ENCODE data around the gene PTMA.

Gene PTMA

DNA sequence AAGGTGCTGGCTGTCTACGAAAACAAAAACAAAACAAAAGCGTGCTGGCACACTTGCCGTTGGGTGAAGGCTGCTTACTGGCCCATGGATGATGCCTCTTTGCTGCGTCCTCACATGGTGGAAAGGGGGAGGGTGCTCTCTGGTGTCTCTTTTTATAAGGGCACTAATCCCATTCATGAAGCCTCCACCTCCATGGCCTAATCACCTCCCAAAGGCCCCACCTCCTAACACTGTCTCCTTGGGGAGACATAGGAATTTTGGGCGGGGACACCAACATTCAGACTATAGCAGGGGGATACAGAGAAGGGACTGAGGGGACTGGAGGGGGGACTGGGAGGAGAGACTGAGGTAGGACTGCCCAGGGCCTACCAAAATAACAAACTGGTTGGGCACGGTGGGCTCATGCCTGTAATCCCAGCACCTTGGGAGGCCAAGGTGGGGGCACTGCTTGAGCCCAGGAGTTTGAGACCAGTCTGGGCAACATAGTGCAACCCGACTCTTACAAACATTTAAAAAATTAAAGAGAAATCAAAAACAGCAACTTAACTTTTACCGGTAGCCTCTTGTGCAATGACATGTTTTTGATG lies 14.5 kb downstream of the PTMA start:
- no peak overlapping the region for H2AFZ ChIP-seq (ENCODE audit: low read depth, low read length, severe bottlenecking)
- H3K4me2 ChIP-seq (ENCODE audit: low read depth, low read length, poor library complexity, severe bottlenecking) = no peak overlapping the region
- no peaks in the 10 kb centered on the region; the same call in none of the 2 replicates for H3F3A ChIP-seq (ENCODE audit: insufficient read depth)
- H3K36me3 ChIP-seq (ENCODE audit: low read length) = no peaks in the 10 kb centered on the region
- no peaks in the 10 kb centered on the region for H3K27me3 ChIP-seq (ENCODE audit: low read length)
- H4K20me1 ChIP-seq (ENCODE audit: low read depth, low read length) = no peaks in the 10 kb centered on the region
- H3K27ac ChIP-seq (ENCODE audit: low read depth, low read length) = no peak overlapping the region
- no peak for TF ChIP-seq EZH2phosphoT487 (conservative IDR thresholded peaks at IDR 0.05; ENCODE audit: low read length)
- TF ChIP-seq, protein P1, sequence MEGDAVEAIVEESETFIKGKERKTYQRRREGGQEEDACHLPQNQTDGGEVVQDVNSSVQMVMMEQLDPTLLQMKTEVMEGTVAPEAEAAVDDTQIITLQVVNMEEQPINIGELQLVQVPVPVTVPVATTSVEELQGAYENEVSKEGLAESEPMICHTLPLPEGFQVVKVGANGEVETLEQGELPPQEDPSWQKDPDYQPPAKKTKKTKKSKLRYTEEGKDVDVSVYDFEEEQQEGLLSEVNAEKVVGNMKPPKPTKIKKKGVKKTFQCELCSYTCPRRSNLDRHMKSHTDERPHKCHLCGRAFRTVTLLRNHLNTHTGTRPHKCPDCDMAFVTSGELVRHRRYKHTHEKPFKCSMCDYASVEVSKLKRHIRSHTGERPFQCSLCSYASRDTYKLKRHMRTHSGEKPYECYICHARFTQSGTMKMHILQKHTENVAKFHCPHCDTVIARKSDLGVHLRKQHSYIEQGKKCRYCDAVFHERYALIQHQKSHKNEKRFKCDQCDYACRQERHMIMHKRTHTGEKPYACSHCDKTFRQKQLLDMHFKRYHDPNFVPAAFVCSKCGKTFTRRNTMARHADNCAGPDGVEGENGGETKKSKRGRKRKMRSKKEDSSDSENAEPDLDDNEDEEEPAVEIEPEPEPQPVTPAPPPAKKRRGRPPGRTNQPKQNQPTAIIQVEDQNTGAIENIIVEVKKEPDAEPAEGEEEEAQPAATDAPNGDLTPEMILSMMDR (IDR thresholded peaks at IDR 0.05; ENCODE audit: insufficient read depth, low read length, poor library complexity, severe bottlenecking) = no peak
- H3K9me2 ChIP-seq (replicated peaks; ENCODE audit: insufficient read depth, low read length) = no peaks in the 10 kb centered on the region
- H3K4me3 ChIP-seq (ENCODE audit: insufficient read depth, low read length, poor library complexity, severe bottlenecking) = no peak overlapping the region
- H3K9me3 ChIP-seq (ENCODE audit: insufficient read depth, low read length) = no peaks in the 10 kb centered on the region
- H3K79me2 ChIP-seq (ENCODE audit: insufficient read depth, low read length) = no peaks in the 10 kb centered on the region
- no peak overlapping the region for H3K9ac ChIP-seq (ENCODE audit: low read length)

DNA sequence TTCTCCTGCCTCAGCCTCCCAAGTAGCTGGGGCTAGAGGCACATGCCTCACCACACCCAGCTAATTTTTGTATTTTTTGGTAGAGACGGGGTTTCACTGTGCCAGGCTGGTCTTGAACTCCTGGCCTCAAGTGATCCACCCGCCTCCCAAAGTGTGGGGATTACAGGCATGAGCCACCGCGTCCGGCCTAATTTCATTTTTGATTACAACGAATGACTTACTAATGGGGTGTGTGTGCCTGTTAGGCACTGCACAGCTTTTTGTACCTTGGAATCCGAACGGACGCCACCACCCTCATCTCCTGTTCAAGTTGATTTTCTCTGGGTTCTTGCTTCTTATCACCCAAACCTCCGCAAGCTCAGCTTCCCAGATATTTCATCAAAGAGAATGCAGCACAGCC lies 17.2 kb downstream of the PTMA start:
- no peaks in the 10 kb centered on the region for H3K9me3 ChIP-seq (ENCODE audit: insufficient read depth, low read length)
- no peak overlapping the region for H3K27ac ChIP-seq (ENCODE audit: low read depth, low read length)
- H3K36me3 ChIP-seq (ENCODE audit: low read length) = no peaks in the 10 kb centered on the region
- H3K4me3 ChIP-seq (ENCODE audit: insufficient read depth, low read length, poor library complexity, severe bottlenecking) = no peak overlapping the region
- H3K27me3 ChIP-seq (ENCODE audit: low read length) = no peaks in the 10 kb centered on the region
- H2AFZ ChIP-seq (ENCODE audit: low read depth, low read length, severe bottlenecking) = no peak overlapping the region
- H3K79me2 ChIP-seq (ENCODE audit: insufficient read depth, low read length) = no peaks in the 10 kb centered on the region
- no peaks in the 10 kb centered on the region for H3K9me2 ChIP-seq (replicated peaks; ENCODE audit: insufficient read depth, low read length)
- TF ChIP-seq, protein P1 (IDR thresholded peaks at IDR 0.05; ENCODE audit: insufficient read depth, low read length, poor library complexity, severe bottlenecking) = no peak
- no peak for TF ChIP-seq EZH2phosphoT487 (conservative IDR thresholded peaks at IDR 0.05; ENCODE audit: low read length)
- no peaks in the 10 kb centered on the region for H3F3A ChIP-seq (ENCODE audit: insufficient read depth)
- no peak overlapping the region for H3K9ac ChIP-seq (ENCODE audit: low read length)
- no peak overlapping the region for H3K4me2 ChIP-seq (ENCODE audit: low read depth, low read length, poor library complexity, severe bottlenecking)
- no peaks in the 10 kb centered on the region for H4K20me1 ChIP-seq (ENCODE audit: low read depth, low read length)

DNA sequence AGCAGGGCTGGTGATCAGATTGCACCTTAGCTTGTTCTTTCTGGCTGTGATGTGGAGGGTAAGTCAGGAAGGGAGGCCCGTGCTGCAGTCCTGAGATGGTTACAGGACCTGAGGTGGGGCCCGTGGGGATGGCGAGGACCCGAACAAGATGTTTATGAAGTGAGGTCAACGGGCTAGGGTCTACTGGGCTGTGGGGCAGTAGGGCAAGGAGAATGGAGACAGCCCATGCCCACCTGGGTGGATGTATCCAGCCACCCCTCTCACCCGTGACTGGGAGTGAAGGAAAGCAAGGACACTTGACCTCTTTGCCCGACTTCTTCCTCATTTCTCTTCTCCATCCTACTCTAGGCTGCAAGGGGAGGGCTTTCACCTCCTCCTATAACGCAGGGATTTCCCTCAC lies 18.0 kb downstream of the PTMA start:
- Histone ChIP-seq H3K9ac (ENCODE audit: low read length) (no peak overlapping the region), H3K27ac (ENCODE audit: low read depth, low read length) (no peak overlapping the region), H3K9me2 (replicated peaks; ENCODE audit: insufficient read depth, low read length) (no peaks in the 10 kb centered on the region), H3K9me3 (ENCODE audit: insufficient read depth, low read length) (no peaks in the 10 kb centered on the region), H4K20me1 (ENCODE audit: low read depth, low read length) (no peaks in the 10 kb centered on the region), H3K36me3 (ENCODE audit: low read length) (no peaks in the 10 kb centered on the region), H3K4me3 (ENCODE audit: insufficient read depth, low read length, poor library complexity, severe bottlenecking) (no peak overlapping the region), H3K27me3 (ENCODE audit: low read length) (no peaks in the 10 kb centered on the region), H3K4me2 (ENCODE audit: low read depth, low read length, poor library complexity, severe bottlenecking) (no peak overlapping the region), H3F3A (ENCODE audit: insufficient read depth) (no peaks in the 10 kb centered on the region), H3K79me2 (ENCODE audit: insufficient read depth, low read length) (no peaks in the 10 kb centered on the region), H2AFZ (ENCODE audit: low read depth, low read length, severe bottlenecking) (no peak overlapping the region)
- no peak for TF ChIP-seq EZH2phosphoT487 (conservative IDR thresholded peaks at IDR 0.05; ENCODE audit: low read length)
- TF ChIP-seq, protein P1 (IDR thresholded peaks at IDR 0.05; ENCODE audit: insufficient read depth, low read length, poor library complexity, severe bottlenecking) = no peak
